ENCODE measurements around the gene SPP1.

DNA sequence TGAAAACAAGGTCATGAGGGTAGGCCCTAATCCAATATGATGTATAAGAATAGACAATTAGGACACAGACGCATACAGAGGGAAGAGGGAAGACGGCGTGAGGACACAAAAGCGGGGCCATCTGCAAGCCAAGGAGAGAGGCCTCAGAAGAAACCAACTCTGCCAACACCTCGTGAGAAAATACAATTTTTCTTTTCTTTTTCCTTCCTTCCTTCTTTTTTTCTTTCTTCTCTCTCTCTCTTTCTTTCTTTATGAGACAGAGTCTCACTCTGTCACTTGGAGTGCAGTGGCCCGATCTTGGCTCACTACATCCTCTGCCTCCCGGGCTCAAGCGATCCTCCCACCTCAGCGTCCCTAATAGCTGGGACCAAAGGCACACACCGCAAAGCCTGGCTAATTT lies 30.4 kb downstream of the SPP1 start:
- TF ChIP-seq CTCF (conservative IDR thresholded peaks at IDR 0.05 in 1 of 2, IDR thresholded peaks at IDR 0.05 in 1 of 2; ENCODE audit: extremely low read depth in 1 of 2, insufficient read depth in 1 of 2, low read depth in 1 of 2, low read length in 2 of 2) = no peak
- no peak for TF ChIP-seq EZH2 (IDR thresholded peaks at IDR 0.05; ENCODE audit: borderline replicate concordance, low read length)
